Limb (tissue), 2 donors: ENCODE data around the gene VILL.
"Not testable (repeated sequence)": the region's sequence is repeated elsewhere in the genome, so short reads cannot be mapped to it uniquely, and the experiment has no call there.

Experiments
- DNase-seq, 2 donors: peaks; one replicate each; pipeline ENCODE4 v3.0.0-alpha.2; 2016; ENCODE audit errors: extremely low spot score in 2 of 2

The VILL gene

GRCh38 chr3:37963635-37964034, 27.0 kb upstream of the VILL start:
- DNase-seq = no peak

GRCh38 chr3:37964146-37964545, 26.4 kb upstream of the VILL start:
- no peak for DNase-seq

GRCh38 chr3:37964716-37965115, 25.9 kb upstream of the VILL start:
- no peak for DNase-seq

- peak in 1 of 2 donors; percentile 70 for DNase-seq
Observed at GRCh38 chr3:37967260-37967881, 23.2 kb upstream of the VILL start.

GRCh38 chr3:37968199-37968598, 22.4 kb upstream of the VILL start:
- no peak for DNase-seq

- no peak for DNase-seq
Observed at GRCh38 chr3:37968813-37969595, 21.6 kb upstream of the VILL start.

GRCh38 chr3:37969596-37970100, 20.9 kb upstream of the VILL start:
- DNase-seq = no peak

- no peak for DNase-seq
Observed at GRCh38 chr3:37970802-37971201, 19.8 kb upstream of the VILL start.

- no peak for DNase-seq
Observed at GRCh38 chr3:37971467-37971866, 19.1 kb upstream of the VILL start.

GRCh38 chr3:37972056-37972455, 18.5 kb upstream of the VILL start:
- DNase-seq = not testable (repeated sequence)

- no peak for DNase-seq
Observed at GRCh38 chr3:37973246-37974054, 17.1 kb upstream of the VILL start.

GRCh38 chr3:37974121-37975083, 16.2 kb upstream of the VILL start:
- no peak for DNase-seq

- DNase-seq = no peak
Observed at GRCh38 chr3:37979541-37980461, 10.8 kb upstream of the VILL start.

- DNase-seq = no peak
Observed at GRCh38 chr3:37980462-37981347, 9.9 kb upstream of the VILL start.

GRCh38 chr3:37981348-37981664, 9.3 kb upstream of the VILL start:
- no peak for DNase-seq

GRCh38 chr3:37982331-37982730, 8.3 kb upstream of the VILL start:
- no peak for DNase-seq

- DNase-seq = no peak
Observed at GRCh38 chr3:37984051-37984450, 6.5 kb upstream of the VILL start.

- no peak for DNase-seq
Observed at GRCh38 chr3:37984596-37984995, 6.0 kb upstream of the VILL start.
